ENCODE results near the gene WDHD1.

WDHD1 gene

DNA sequence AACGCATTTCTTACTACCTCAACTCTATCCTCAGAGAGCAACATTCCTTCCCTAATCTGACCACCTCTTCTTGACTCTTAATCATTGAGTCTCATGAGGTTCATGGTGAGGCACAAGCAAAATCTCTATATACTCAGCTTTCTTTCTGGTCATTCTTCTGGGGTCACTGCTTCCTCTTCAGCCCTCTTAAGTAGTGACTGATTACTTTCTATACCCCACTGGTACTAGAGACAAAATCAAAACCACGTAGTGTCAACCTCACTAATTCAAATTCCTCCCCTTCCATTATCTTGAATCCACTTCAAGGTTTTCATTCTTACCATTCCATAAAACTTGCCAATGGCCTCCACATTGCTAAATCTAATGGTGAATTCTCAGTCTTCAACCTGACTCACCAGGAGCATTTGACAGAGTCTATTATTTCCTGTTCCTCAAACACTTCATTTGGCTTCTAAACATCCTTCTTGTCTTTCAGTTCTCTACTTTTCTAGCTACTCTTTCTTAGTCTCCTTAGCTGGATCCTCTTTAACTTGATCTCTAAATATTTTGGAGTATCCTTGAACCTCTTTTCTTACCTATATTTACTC lies 6.8 kb downstream of the WDHD1 start:
- H4K20me1 ChIP-seq (ENCODE audit: insufficient read depth, low read length) = no peaks in the 10 kb centered on the region
- no peaks in the 10 kb centered on the region for H3K36me3 ChIP-seq (replicated peaks; ENCODE audit: insufficient read depth, low read length)
- H3K27ac ChIP-seq (ENCODE audit: low read length) = no peak overlapping the region
- H3K9me2 ChIP-seq (replicated peaks; ENCODE audit: insufficient read depth, low read length) = no peaks in the 10 kb centered on the region
- no peaks in the 10 kb centered on the region for H3F3A ChIP-seq (ENCODE audit: insufficient read depth, low read length)
- TF ChIP-seq EZH2phosphoT487 (IDR thresholded peaks at IDR 0.05; ENCODE audit: low read length) (no peak), CTCF (IDR thresholded peaks at IDR 0.05; ENCODE audit: low read length) (no peak), EZH2 (optimal IDR thresholded peaks at IDR 0.05; ENCODE audit: low read depth, low read length) (no peak)
- H3K4me3 ChIP-seq (ENCODE audit: low read length) = no peak overlapping the region
- no peaks in the 10 kb centered on the region for H3K9me3 ChIP-seq (replicated peaks; ENCODE audit: insufficient read depth, low read length)
- no peaks in the 10 kb centered on the region for H3K4me1 ChIP-seq (ENCODE audit: low read length)
- H3K27me3 ChIP-seq (replicated peaks; ENCODE audit: insufficient read depth, low read length) = no peaks in the 10 kb centered on the region
- no peak overlapping the region for H2AFZ ChIP-seq (ENCODE audit: low read length)
- H3K79me2 ChIP-seq (ENCODE audit: low read length) = no peaks in the 10 kb centered on the region
- no peak for DNase-seq
- H3K9ac ChIP-seq (ENCODE audit: low read length) = no peak overlapping the region
- H3K4me2 ChIP-seq (ENCODE audit: low read depth, low read length) = no peak overlapping the region

DNA sequence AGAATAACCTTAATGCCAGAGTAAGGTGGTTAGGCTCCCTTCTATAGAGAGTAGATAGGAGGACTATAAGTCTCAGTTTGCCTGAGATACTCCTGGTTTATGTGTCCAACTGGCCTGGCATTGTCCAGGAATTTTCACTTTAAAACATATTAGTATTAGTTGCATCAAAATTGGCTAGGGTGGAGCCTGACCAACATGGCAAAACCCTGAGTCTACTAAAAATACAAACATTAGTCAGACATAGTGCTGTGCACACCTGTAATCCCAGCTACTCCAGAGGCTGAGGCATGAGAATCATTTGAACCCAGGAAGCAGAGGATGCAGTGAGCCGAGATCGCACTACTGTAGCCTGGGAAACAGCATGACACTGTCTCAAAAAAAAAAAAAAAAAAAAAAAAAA lies 11.9 kb downstream of the WDHD1 start:
- TF ChIP-seq CTCF (IDR thresholded peaks at IDR 0.05; ENCODE audit: low read length) (no peak), EZH2 (optimal IDR thresholded peaks at IDR 0.05; ENCODE audit: low read depth, low read length) (no peak), EZH2phosphoT487 (IDR thresholded peaks at IDR 0.05; ENCODE audit: low read length) (no peak)
- DNase-seq = no peak
- H3K4me3 ChIP-seq (ENCODE audit: low read length) = no peak overlapping the region
- no peaks in the 10 kb centered on the region for H3K4me1 ChIP-seq (ENCODE audit: low read length)
- no peaks in the 10 kb centered on the region for H3F3A ChIP-seq (ENCODE audit: insufficient read depth, low read length)
- H3K36me3 ChIP-seq (replicated peaks; ENCODE audit: insufficient read depth, low read length) = no peaks in the 10 kb centered on the region
- H2AFZ ChIP-seq (ENCODE audit: low read length) = no peak overlapping the region
- H3K4me2 ChIP-seq (ENCODE audit: low read depth, low read length) = no peak overlapping the region
- H3K9me3 ChIP-seq (replicated peaks; ENCODE audit: insufficient read depth, low read length) = no peaks in the 10 kb centered on the region
- H3K9ac ChIP-seq (ENCODE audit: low read length) = no peak overlapping the region
- H3K27me3 ChIP-seq (replicated peaks; ENCODE audit: insufficient read depth, low read length) = no peaks in the 10 kb centered on the region
- no peaks in the 10 kb centered on the region for H3K9me2 ChIP-seq (replicated peaks; ENCODE audit: insufficient read depth, low read length)
- H4K20me1 ChIP-seq (ENCODE audit: insufficient read depth, low read length) = no peaks in the 10 kb centered on the region
- no peaks in the 10 kb centered on the region for H3K79me2 ChIP-seq (ENCODE audit: low read length)
- H3K27ac ChIP-seq (ENCODE audit: low read length) = no peak overlapping the region

DNA sequence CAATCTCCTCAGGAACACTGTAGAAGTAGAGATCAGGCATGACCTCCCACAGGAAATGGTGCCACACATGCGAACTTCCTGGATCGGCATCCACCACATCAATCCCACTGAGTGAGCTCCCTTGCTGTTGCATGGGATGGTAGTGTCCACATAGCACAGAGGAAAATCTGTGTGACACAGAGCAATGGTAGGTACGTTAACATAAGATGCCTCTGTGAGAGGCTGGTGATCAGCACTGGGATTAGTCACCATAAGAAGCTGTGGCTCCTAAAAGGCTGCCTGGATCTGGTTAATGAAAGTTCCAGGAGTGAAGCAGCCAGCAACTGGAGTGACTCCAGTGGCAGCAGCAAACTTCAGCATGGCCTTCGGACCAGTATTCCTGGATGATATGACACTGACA lies 21.8 kb downstream of the WDHD1 start:
- H3K4me2 ChIP-seq (ENCODE audit: low read depth, low read length) = no peak overlapping the region
- H3F3A ChIP-seq (ENCODE audit: insufficient read depth, low read length) = no peaks in the 10 kb centered on the region
- H3K27ac ChIP-seq (ENCODE audit: low read length) = no peak overlapping the region
- no peaks in the 10 kb centered on the region for H3K9me3 ChIP-seq (replicated peaks; ENCODE audit: insufficient read depth, low read length)
- no peak for DNase-seq
- no peak overlapping the region for H3K9ac ChIP-seq (ENCODE audit: low read length)
- no peak overlapping the region for H2AFZ ChIP-seq (ENCODE audit: low read length)
- H3K36me3 ChIP-seq (replicated peaks; ENCODE audit: insufficient read depth, low read length) = no peaks in the 10 kb centered on the region
- H3K27me3 ChIP-seq (replicated peaks; ENCODE audit: insufficient read depth, low read length) = no peaks in the 10 kb centered on the region
- H3K4me1 ChIP-seq (ENCODE audit: low read length) = no peaks in the 10 kb centered on the region
- no peaks in the 10 kb centered on the region for H4K20me1 ChIP-seq (ENCODE audit: insufficient read depth, low read length)
- H3K79me2 ChIP-seq (ENCODE audit: low read length) = no peaks in the 10 kb centered on the region
- H3K4me3 ChIP-seq (ENCODE audit: low read length) = no peak overlapping the region
- TF ChIP-seq CTCF (IDR thresholded peaks at IDR 0.05; ENCODE audit: low read length) = no peak
- TF ChIP-seq EZH2phosphoT487 (IDR thresholded peaks at IDR 0.05; ENCODE audit: low read length) = no peak
- TF ChIP-seq EZH2 (optimal IDR thresholded peaks at IDR 0.05; ENCODE audit: low read depth, low read length) = no peak
- no peaks in the 10 kb centered on the region for H3K9me2 ChIP-seq (replicated peaks; ENCODE audit: insufficient read depth, low read length)
